Activated CD8-positive, alpha-beta memory T cell treated with anti-CD3 and anti-CD28 coated beads for 1 hour (primary cell): ENCODE data around the gene PPRC1.

Experiments used
- DNase-seq, 2 donors: peaks; one replicate each; pipeline ENCODE4 v3.0.0-alpha.2; 2020; ENCODE audit warnings: low read depth in 1 of 2; ENCODE audit errors: extremely low read depth in 1 of 2

The PPRC1 gene, protein sequence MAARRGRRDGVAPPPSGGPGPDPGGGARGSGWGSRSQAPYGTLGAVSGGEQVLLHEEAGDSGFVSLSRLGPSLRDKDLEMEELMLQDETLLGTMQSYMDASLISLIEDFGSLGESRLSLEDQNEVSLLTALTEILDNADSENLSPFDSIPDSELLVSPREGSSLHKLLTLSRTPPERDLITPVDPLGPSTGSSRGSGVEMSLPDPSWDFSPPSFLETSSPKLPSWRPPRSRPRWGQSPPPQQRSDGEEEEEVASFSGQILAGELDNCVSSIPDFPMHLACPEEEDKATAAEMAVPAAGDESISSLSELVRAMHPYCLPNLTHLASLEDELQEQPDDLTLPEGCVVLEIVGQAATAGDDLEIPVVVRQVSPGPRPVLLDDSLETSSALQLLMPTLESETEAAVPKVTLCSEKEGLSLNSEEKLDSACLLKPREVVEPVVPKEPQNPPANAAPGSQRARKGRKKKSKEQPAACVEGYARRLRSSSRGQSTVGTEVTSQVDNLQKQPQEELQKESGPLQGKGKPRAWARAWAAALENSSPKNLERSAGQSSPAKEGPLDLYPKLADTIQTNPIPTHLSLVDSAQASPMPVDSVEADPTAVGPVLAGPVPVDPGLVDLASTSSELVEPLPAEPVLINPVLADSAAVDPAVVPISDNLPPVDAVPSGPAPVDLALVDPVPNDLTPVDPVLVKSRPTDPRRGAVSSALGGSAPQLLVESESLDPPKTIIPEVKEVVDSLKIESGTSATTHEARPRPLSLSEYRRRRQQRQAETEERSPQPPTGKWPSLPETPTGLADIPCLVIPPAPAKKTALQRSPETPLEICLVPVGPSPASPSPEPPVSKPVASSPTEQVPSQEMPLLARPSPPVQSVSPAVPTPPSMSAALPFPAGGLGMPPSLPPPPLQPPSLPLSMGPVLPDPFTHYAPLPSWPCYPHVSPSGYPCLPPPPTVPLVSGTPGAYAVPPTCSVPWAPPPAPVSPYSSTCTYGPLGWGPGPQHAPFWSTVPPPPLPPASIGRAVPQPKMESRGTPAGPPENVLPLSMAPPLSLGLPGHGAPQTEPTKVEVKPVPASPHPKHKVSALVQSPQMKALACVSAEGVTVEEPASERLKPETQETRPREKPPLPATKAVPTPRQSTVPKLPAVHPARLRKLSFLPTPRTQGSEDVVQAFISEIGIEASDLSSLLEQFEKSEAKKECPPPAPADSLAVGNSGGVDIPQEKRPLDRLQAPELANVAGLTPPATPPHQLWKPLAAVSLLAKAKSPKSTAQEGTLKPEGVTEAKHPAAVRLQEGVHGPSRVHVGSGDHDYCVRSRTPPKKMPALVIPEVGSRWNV (N-terminal part only)

DNA sequence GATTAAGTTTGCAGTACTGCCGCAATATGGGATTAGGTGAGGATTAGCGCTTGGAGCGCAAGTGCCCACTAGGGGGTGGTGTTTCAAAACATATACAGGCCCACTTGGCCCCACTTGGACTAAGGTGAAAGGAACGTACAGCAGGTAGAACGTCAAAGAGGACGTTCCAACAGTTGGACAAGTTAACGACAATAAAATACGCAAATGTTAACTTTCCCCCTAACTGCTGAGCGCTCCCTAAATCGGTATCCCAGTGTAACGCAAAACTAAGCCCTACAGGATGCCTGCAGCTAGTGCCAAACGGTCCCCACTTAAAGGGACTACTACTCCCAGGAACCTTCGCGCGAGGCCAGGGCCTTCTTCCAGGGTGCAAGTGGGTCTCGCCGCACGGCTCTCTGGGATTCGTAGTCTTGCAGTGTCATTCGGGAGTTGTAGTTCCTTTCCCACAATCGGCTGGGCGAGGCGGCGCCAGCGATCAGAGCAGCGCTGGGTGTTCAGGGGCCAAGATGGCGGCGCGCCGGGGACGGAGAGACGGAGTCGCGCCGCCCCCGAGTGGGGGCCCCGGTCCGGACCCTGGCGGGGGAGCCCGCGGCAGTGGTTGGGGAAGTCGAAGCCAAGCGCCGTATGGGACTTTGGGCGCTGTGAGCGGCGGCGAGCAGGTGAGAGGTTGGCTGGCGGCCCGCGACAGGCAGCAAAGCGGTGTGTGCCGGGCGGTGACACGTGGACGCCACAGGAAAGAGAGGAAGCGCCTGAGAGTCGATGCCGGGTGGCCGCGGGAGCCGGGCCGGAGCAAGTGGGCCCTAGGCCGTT is at the start of gene PPRC1:
Gene PPRC1, plus strand, starts transcription at position 478 of the 810 bp plus-strand sequence. Its CDS starts 29 bp downstream, at position 507.
- DNase-seq: peak; percentile 91 to 94

DNA sequence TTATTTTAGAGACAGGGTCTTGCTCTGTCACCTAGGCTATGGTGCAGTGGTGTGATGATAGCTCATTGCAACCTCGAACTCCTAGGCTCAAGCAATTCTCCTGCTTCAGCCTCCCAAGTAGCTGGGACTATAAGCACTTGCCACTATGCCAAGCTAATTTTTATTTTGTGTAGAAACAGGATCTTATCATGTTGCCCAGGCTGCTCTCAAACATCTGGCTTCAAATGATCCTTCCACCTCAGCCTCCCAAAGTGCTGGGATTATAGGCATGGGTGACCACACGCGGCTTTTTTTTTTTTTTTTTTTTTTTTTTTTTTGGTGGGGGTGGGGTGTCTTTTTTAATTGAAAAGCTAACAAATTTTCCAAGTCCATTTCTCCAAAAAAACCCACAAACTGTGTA is 49.3 kb upstream of the PPRC1 start:
- no peak for DNase-seq

DNA sequence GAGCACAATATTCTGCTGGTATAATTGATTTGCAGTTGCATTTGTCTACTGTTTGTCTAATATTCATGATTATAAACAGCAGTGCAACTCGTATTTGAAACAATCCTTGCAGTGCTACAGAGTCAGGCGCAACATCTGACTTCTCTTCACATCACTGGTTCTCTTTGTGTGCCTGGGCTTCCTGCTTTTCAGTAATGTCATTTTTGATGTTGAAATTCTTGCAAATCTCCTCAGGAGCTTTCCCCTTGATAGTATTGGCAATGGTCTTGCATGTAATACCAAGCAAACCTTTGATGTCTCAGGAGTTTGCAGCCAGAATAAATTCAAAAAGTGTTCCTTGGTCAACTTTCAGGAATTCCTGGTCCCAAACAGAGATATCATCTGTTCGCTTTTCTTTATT is 47.5 kb upstream of the PPRC1 start:
- DNase-seq: no peak

DNA sequence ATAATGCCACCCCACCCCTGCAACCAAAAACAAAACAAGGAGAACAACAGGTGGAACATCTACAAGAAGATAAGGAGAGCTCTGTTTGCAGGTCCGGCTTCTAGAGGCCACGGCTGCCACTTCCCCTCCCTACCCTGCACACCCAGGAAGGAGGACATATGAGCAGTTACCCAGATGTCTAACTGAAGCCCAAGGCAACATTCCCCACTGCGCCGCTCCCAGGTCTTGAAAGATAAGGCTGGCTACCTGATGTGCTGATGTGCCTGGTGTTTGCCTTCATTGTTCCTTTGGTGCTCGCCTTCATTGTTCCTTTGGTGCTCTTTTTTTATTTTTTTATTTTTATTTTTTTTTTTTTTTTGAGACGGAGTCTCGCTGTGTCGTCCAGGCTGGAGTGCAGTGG is 46.6 kb upstream of the PPRC1 start:
- DNase-seq: no peak

DNA sequence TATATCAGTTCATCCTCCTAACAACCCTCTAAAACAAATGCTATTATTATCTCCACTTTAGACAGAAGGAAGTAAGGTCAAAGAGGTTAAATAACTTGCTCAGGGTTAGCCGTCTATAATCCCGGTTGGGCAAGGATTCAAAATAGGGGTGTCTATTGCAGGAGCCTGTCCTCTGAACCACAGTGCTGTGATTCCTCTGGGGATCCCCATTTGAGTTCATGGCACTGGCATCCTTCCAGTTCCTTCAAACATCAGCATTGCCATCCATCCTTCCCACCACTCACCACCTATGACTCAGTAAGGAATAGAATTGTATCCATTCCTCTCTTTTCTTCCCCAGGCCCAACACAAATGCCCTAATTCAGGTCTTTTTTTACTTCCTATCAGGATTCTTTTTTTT is 42.1 kb upstream of the PPRC1 start:
- no peak for DNase-seq

DNA sequence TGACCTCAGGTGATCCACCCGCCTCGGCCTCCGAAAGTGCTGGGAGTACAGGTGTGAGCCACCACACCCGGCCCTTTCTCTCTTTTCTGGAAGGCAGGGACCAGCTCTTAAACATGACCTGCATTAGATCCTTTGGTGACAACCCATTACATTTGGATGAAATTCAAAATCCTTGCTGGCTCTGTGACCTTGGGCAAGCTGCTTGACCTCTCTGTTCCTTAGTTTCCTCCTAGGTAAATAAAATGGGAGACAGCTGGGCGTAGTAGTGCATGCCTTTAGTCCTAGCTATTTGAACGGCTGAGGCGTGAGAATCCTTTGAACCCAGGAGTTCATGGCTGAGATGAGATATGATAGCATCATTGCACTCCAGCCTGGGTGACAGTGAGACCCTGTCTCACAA is 36.4 kb upstream of the PPRC1 start:
- no peak for DNase-seq

DNA sequence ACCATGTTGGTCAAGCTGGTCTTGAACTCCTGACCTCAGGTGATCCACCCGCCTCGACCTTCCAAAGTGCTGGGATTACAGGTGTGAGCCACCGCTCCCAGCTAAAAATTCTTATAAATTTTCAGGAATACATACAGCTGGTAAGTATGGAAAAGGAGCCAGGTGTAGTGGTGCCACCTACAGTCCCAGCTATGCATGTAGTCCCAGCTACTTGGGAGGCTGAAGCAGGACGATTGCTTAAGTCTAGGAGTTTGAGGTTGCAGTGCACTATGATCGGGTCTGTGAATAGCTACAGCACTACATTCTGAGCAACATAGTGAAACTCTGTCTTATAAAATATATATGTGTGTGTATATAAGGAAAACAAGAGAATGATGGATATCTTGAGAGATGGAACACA is 31.7 kb upstream of the PPRC1 start:
- DNase-seq: no peak

DNA sequence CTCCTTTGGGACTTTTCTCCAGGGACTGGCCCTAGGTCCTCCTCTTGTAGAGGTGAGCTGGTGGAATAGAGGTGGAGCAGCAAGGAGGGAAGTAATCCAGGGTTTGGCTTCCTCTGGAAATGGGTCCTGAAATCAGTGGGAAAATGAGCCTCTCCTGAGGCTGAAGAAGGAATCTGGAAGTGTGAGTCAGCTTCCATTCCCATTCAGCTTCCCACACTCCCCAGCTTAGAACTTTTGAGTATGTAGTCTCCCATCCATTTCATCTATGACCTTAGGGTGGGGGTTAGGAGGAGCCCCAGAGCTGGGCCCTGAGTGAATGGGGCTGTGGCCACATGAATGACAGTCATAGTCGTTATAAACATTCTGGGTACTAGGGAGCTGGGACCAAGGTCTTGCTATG is 30.4 kb upstream of the PPRC1 start:
- no peak for DNase-seq

DNA sequence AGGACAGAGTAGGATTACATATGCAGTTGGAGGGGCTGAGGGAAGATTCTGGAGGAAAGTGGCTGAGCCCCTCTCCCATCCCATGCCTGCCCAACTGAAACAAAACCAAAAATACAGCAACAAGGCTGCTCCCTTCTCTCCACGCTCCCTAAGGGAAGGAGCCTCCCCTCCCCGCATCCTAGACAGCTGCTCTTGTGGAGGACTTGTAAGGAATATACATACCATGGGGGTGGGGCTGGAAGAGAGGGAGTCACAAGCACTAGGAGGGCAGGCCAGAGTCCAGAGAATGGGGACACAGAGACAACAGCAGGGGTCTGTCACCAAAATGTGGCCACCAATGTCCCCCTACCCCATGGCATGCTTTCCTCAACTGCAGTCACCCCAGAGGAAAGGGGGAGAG is 25.8 kb upstream of the PPRC1 start:
- no peak for DNase-seq

DNA sequence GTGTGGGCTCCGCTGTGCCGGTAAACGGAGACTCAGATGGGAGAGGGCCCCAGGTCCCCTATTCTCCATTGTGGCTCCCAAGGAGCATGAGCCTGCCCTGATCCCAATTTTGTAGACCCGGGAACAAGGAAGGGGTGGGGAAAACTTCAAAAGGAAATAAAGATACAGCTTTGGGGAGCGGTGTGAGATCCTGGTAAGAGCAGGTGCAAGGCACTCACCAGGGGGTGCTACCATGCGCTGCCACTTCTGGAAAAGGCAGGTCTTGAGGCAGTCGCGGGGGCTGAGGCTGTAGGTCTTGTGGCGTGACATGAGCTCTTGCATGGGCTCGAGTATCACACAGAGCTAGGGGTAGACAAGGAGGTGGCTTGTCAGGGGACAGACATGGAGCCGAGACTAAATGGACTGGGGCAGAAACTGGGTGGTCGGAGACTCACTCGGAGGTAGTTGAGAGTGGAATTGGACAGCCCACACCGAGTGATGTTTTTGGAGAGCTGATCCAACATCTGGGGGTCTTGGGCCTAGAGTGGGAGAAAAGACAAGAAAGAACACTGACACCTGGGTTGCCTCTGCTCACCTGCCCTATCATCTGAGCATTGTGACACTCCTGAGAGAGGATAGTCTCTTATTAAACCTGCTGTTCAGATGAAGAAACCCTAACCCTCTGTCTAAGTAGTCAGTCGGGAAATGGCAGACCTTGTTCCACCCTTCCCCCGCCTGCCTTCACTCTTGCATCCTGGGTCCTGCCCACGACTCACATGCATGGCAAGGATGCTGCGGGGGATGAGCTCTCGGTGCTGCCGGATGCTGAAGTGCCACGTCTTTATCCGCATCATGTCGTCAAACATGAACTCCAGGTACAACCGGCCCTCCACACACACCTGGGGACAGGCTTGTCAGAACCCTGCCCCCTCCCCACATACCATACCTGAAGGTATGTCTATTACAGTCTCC is 23.4 kb upstream of the PPRC1 start:
- no peak for DNase-seq

DNA sequence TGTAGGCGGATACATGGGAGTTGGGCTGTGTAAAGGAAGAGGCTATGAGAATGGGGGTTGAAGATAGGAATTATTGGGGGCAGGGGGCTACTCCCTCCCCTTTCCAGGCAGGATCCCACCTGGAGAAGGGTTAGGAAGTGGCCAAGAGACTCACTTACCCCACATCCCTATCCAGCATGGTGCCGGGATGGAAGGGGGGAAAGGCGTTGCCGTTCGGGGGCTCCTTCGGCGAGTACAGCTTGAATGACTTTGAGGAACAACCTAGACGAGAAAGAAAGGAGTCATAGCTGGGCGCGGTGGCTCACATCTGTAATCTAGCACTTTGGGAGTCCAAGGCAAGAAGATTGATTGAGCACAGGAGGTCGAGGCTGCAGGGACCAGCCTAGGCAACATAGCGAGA is 21.6 kb upstream of the PPRC1 start:
- no peak for DNase-seq

DNA sequence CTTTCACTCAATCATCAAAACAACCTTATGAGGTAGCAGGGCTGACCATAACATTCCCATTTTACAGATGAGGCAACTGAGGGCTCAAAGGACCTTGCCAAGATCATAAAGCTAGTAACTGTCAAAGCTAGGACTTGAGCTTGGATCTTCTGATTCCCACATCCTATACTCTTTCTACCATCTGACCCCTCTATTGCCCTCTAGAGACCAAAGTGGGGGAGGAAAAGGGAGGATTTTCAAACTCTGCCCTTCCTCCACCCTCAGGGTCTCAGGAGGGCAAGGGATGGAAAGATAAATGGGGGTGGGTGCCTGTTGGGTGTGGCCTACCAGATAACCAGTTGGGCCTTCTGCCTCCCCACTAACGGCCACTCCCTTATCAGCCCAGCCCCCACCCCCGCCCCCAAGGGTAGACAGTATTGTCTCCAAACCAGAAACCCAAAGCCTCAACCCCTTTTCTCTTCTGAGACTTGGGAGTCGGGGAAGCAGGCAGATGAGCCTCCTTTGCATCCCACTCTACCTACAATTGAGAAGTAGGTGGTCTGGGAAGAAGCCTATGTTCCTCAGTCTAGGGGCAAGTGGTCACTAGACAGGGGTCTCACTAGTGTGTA is 20.5 kb upstream of the PPRC1 start:
- no peak for DNase-seq

DNA sequence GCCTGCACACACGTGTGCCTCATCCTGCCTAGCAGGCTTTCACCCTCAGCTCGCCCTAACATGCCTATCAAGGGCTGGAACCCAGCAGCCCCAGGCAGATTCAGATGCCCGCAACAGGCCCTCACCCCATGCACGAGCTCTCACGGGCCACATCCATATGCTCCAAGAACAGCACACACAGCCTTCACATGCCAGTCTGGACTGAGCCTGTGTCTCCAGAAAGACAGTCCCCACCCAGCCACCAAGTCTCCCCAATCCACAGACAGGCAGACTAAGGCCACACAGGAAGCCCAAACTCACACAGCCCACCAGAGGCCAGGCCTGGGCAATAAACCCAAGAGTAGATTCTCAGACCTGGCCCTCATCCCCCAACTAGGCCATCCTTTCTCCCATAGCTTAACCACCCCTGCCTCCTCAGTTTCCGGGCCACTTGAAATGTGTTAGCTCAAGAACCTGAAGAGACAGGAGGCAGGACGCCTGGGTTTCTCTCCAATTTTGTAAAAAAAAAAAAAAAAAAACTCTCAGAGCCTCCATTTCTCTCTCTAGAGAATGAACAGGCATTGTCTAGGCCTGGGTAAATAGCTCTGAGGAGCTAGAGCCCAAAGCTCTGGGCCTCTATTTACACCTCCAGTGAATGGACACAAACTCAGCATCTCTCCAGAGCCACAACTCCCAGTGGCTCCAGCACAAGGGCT is 19.4 kb upstream of the PPRC1 start:
- no peak for DNase-seq

DNA sequence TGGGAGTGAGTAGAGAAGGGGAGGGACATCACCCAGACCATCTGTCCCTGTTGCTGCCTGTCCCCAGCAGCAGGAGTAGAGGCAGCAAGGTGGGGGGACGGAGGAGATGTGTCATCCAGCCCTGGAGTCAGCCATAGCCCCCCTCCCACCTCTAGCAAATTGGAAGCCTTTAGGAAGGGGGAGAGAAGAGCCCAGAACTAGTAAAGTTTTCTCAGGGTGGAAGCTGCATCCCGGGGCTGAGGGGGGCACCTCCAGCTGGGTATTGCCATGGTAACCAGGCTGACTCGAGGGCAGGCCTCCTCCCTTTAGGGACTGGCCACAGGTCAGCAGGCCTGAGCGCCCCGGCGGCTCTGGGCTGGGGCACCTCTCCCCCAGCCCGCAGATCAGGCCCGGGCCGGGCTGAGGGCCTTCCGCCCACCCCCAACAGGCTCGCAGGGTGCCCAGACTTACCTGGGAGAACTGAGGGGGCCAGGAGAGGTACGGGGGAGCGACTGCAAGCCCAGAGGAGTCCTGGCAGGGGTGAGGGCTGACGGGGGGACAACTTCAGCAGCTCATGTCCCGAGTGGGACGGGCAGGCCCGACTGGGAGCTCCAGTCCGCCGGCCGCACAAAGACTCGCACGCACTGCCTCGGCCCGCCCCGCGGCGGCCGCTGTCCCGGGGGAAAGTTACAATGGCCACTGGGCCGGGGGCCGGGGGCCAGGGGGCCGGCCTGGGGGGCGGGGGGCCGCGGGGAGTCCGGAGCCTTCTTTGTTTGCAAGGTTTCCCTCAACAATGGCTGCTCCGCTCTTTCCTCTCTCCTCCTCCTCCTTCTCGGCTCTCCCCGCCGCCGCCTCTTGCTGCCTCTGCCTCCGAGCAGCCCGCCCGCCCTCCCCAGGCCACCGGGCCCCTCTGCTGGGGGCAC is 18.6 kb upstream of the PPRC1 start:
- no peak for DNase-seq

DNA sequence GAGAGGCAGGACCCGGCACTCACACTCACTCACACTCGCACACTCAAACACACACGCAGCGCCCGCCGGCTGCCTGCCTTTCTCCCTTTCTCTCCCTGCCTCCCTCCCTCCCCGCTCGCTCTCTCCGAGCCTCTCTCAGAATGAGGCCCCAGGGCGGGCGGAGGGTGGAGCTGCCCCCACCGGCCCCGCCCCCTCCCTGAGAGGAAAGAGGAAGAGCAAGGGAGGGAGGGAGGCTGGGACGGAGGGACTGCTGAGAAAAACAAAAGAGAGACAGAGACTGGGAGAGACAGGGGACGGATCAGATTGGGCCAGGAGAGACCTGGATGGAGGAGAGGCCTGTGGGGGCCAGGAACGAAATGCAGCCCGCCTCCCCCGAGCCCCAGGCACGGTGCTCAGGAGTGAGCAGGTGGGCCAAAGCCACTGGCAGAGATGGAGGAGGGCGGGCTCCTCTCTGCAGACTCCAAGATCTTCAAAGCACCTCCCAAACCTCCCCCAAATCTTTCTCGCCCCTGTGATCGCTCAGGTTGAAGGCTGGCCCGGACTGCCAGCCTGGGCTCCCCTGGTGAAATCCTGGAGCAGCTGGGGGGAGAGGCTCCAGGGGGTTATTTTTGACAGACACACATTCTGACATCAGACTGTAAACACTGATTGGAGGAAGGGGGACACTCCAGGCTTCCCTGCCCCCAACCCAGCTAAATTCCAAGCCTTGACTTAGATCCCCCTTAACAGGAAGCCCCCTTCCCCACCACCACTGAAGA is 17.8 kb upstream of the PPRC1 start:
- peak; percentile 45 to 80 for DNase-seq

DNA sequence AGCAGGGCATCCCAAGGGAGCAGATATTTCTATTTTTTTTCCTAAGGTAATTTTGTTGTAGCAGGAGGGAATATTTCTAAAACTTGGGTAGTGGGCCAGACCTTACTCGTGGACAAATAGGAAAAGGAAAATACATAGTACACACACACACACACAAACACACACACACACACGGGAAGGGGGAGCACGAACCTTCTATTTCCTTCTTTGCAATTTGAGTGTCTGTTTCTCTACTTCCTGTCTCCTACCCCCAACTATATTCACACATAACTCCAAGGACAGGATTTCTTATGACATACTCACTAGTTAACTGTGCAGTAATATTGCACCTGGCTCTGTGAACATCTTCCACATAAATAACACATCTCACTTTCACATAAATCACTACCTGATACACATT is 17.1 kb upstream of the PPRC1 start:
- no peak for DNase-seq
